ENCODE data around the gene CRYBA2.

- TF ChIP-seq, protein P1, sequence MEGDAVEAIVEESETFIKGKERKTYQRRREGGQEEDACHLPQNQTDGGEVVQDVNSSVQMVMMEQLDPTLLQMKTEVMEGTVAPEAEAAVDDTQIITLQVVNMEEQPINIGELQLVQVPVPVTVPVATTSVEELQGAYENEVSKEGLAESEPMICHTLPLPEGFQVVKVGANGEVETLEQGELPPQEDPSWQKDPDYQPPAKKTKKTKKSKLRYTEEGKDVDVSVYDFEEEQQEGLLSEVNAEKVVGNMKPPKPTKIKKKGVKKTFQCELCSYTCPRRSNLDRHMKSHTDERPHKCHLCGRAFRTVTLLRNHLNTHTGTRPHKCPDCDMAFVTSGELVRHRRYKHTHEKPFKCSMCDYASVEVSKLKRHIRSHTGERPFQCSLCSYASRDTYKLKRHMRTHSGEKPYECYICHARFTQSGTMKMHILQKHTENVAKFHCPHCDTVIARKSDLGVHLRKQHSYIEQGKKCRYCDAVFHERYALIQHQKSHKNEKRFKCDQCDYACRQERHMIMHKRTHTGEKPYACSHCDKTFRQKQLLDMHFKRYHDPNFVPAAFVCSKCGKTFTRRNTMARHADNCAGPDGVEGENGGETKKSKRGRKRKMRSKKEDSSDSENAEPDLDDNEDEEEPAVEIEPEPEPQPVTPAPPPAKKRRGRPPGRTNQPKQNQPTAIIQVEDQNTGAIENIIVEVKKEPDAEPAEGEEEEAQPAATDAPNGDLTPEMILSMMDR (IDR thresholded peaks at IDR 0.05; ENCODE audit: poor library complexity, severe bottlenecking): no peak
- no peak for TF ChIP-seq SMC3 (conservative IDR thresholded peaks at IDR 0.05; ENCODE audit: poor library complexity)
- TF ChIP-seq REST (IDR thresholded peaks at IDR 0.05; ENCODE audit: borderline replicate concordance): no peak
- no peak for TF ChIP-seq EP300 (conservative IDR thresholded peaks at IDR 0.05; ENCODE audit: poor library complexity, severe bottlenecking)
Observed at GRCh38 chr2:219023045-219023605, 29.9 kb upstream of the CRYBA2 start.

All from neural cell (in vitro differentiated cells).